CD4-positive, alpha-beta T cell treated with Interleukin-6 for 4 hours (primary cell): ENCODE measurements around the gene LECT2.

Experiments
- DNase-seq: peaks from one replicate; pipeline ENCODE4 v3.0.0-alpha.2; 2020; ENCODE audit warnings: mixed read lengths

LECT2 gene

DNA sequence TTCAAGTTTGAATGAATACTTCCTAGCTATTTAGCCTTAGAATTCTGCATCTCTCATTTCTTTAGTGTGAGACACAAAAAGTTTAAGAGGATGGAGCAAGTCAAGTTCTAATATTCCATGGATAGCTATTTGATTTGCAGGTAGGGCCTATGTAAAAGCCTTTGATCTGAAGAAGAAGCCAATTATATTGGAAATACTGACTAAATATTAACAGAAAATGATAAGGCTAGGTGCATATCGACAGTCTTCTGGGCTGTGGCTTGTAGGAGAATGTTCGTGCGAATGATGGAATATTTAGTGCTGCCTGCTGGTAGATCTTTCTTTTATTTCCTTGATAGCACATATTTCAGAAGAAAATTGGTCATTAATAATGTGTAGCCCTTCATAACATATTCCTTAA lies at the start of gene LECT2:
Gene LECT2, minus strand, starts transcription at position 85 of the 400 bp plus-strand sequence. CDS start 150 bp downstream, outside the sequence.
- no peak for DNase-seq

DNA sequence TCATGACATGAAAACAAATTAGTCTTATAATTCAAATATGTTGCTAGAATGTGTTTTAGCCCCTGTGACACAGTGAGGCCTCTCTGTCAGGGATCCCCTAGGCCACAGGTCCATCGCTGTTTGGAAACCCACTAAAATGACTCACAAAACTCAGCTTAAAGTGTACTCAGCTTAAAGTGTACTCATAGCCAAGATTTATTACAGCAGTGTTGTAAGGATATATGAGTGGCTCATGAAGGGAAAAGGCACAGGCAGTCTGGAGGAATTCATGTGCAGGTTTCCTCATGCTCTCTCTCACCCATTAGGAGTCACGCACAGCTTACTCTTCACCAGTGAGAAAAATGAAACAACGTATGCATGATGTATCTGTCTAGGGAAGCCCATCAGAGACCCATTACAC lies 49.7 kb upstream of the LECT2 start:
- DNase-seq: no peak

DNA sequence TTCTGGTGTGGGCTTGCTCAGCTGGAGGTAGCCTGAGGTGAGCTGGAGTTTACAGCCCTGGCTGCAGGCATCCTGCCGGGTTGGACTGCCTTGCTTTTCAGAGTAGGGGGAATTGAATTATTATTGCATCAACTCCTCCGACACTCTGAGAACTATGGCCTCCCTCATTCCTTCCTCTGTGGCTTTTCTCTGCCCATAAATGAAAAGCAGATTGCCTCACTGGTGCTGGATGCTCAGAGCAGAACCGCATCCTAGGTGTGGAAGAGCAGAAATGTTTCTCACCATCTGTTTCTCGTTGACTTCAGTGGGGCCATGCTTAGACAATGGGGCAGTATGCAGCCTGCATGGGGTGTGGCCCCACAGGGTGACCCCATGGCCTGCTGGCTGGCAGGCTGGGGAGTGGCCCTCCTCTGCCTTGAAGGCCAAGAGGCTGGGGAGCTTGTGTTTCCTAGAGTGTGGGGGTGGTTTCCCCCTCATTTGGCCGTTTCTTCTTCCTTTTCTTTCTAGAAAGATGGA lies 46.7 kb upstream of the LECT2 start:
- no peak for DNase-seq

DNA sequence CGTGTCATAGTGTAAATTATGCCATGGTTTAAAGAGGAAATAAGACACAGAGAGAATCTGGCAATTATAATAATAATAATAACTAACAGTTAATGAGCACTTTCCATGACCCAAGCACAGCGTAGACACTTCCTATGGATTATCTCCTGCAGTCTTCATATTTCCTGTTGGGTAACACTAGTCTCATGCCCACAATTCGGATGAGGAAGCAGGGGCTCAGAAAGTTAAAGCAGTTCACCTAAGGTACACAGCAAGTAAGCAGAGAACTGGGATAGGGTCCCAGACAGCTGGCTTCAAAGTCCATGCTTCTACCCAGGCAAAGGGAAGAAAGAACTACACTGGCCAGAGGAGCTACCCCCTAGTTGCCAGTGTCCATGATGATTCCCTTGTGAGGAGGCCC lies 46.1 kb upstream of the LECT2 start:
- no peak for DNase-seq

DNA sequence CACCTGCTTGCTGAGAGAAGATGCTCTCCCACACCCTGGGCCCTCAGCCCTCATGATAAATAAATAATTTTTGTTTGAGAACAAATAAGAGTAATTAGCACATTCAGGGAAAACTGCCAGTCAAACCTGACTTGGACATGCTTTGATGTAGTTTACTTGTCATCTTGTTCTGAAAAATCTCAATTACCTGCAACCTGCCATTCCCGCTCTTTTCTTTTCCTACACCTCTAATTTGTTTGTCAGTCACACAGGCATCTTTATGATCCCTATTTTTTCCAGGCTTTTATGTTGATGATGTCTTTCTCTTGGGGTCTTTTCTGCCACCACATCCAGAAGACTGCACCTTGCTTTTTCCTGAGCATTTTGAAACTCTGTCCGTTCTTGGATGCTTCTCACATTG lies 45.4 kb upstream of the LECT2 start:
- DNase-seq: no peak

DNA sequence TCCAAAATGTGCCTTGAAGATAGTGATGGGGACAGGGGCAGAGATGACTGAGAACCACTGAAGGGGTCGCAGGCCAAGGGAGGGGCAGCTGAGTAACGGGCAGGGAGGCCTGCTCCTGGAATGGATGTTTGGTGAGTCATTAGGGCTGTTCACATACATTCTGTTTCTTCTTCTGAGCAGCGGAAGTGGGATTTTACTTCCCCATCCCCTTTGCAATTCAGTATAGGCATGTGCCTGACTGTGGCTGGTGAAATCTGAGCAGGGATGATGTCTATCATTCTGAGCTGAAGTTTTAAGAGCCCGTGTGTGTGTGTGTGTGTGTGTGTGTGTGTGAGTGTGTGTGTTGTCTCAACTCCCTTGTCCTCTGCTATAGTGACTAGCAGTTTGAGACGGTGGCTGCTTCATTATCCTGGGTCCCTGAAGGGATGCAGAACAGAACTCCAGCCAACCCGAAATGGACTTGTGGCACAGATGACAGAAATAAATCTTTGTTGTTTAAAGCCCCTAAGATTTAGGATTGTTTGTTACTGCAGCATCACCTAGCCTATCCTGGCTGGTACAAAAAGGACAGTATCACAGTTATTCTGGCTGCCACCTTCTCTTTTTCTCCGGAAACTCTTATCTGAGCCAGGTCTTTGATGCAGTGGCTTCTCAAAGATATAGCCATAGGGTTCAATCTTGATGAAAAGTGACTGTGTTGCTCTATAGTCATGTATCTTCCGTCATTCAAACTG lies 44.8 kb upstream of the LECT2 start:
- DNase-seq: no peak

DNA sequence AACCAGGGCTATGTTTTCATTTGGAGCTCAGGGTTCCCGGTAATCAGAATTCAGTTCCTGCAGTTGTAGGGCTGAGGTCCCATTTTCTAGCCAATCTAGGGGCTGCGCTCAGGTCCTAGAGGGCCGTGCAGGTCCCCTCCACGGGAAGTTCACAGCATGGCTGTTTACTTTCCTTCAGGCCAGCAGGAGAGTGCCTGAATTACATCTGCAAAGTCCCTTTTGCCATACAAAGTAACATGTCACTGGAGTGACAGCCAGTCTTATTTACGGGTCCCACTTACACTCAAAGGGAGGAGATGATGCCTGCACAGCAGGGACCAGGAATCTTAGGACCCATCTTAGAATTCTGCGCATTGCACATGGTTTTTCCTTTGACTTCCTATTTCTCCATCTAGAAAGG lies 44.1 kb upstream of the LECT2 start:
- DNase-seq: no peak

DNA sequence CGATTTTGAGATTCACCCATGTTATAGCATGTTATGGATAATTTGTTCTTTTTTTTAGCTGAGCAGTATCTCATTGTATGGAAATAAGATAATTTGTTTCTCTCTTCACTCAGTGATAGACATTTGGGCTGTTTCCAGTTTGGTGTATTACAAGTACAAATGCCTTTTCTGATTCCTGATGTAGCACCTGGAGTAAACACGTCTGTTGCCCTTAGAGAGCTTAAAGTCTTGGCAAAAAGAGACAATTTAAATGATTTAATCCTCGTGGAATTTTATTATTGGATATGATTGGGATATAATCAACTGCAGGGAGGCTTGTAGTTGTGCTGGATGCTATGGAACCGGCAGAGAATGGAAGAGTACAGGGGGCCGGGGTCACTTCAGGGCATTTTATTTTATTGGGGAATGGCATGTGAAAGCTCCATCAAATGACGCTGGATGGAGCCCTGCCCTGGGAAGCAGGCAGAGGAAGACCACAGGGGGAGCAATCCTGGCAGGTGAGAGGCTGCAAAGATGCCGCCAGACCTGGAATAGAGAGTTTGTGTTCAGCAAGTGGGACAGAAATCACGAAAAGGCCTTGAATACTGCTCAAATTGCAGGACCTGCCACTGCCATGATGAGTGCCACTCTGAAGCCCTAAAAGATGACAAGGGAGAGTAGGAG lies 43.0 kb upstream of the LECT2 start:
- no peak for DNase-seq

DNA sequence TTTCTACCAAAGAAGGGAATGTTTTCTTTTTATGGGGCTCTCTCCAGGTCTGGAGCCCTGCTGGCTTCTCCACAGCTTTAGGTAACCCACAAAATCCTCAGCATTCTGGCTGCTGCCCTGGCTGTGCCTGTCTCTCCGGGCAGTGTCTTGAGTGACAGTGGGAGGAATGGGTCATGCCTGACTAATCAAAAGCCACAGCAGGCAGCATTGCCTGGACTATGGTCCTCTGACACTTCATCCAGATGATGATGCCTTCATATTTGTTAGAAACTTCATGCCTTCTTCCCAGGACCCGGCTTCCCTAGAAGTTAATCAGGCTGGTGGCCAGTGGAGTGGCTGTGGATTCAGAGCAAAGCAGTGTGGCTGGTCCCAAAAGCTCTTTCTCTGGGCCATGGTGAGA lies 41.8 kb upstream of the LECT2 start:
- DNase-seq: no peak

DNA sequence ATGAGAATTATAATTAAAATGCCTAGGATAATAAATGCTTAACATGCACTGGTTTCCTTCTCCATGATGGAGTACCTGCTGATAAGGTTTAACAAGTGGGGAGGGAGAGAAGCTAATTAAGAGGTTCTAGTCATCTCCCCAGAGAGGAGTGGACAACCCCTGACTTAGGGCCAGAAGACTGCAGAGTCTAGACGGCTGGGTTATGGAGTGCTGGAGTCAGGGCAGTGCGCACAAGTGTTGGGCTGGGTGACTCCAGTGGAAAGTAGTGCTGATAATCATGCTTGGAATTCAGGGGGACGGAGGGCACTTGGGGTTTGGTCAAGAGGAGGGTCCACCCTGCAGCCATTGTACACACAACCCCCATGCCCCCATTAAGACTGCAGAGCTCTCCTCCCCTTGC lies 41.2 kb upstream of the LECT2 start:
- no peak for DNase-seq

DNA sequence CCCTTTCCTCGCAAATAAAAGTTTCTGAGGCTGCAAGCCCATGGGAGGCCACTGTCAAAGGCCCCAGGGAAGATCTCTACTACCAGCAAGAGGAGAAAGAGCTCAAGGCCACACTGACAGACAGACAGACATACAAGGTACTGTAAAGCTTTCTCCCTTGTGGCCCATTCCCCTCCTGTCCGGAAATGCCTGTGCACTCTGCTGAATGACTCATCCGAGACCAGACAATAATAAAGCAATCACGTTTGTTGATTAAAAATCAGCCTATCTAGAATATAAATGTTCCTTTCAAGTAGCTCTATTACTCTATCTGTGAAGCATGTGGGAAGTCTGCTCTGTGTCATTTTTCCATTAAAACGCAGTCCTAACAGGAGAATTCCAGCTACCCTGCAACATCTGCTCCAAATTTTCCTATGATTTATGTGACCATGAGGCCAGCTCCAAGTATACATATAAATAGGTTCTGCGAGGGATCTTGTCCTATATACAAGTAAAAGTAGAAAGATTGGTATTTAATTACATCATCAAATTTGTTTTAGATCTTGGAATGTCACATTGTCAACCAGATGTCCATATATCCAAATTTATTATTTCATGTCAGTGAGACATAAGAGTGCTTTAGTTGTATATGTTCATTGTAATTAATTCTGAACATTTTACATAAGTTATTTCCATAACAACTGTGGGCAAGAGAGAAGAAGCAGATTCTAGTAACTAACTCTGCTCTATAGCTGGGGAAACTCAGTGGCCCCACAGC lies 39.3 kb upstream of the LECT2 start:
- DNase-seq: no peak

DNA sequence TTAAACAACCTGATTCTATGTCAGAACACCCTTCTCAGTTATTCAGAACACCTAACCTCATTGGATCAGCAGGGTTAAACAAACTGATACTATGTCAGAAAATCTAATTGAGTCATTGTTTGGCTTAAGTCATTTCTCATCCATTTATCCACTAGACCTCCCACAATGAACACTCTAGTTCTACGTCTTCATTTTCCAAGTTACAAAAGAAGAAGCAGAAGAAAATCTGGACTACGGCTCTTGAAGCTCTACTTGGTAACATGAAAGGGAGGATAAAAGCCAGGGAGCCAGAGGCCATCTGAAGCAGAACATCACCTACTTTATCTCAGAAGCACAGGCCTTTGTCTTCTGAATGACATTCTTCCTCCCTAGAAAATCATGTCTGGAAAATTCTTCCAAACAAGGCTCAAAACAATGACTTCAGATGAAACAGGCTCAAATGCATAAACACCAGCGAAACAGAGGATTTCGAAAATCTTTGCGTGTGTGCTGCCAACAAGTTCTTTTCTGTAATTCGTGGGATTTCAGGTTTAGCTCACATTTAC lies 38.6 kb upstream of the LECT2 start:
- DNase-seq: no peak

DNA sequence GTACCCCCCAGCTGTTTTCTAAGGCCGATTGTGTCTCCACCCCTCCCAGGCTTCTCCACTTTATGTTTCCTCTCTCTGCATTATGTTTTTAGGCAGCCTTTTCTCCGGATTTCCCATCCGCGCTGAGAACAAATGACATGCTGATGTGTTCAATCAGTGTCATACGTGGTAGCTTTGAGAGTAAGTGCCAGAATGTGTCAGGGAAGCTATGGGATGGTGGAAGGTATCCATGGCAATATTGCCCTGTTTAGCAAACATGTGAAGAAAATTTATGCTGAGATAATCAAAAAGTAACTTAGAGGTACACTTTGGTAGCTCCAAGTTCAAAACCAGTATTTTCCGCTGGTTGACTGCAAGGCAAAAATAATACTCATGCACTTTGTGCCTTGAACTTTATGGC lies 36.6 kb upstream of the LECT2 start:
- no peak for DNase-seq

DNA sequence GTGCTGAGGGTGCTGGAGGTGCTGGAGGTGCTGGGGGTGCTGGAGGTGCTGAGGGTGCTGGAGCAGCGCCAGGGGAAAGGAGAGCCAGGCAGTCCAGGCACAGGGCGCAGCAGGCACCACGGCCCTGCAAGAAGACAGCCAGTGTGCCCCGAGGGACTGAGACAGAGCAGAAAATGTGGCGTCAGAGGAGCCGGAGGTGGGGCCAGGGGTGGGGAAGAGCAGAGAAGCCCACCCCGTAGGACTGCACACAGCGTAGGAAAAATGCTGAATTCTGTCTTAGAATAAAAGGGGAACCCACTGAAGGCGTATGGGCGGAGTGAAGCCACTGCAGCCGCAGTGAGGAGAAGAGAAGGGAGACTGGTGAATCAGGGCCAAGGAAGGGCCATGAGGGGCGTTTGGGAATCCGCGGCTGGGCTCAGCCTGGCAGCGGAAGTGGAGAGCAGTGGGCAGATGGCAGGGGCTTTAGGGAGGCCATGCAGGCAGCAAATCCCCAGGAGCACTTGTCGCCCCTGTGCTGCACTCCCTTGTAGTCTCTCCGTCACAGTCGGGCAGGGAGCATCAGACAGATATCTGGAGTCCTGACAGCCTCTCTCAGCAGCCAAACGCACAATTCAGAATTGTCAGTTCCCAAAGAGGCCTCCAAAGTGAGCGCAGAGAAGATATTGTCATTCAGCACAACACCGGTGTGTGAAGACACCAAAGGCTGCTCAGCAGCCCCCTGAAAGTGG lies 35.9 kb upstream of the LECT2 start:
- DNase-seq: no peak

DNA sequence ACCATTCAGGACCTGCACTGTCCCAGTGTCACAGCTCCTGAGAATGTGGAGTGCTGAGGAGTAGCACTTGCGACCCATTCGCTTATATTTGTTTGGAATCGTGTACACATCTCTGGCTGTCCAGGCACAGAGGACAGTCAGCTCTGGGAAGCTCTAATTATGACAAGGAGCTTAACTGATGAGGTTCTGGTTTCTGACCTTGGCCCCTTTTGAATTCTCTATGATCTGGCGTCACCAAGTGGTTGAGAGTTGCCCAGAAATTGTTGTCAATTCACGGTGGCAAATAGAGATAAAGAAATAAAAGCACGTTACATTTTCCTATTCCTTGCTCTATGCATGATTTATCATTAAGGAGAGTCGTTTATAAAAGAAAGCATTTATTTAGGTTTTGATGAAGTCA lies 34.9 kb upstream of the LECT2 start:
- no peak for DNase-seq

DNA sequence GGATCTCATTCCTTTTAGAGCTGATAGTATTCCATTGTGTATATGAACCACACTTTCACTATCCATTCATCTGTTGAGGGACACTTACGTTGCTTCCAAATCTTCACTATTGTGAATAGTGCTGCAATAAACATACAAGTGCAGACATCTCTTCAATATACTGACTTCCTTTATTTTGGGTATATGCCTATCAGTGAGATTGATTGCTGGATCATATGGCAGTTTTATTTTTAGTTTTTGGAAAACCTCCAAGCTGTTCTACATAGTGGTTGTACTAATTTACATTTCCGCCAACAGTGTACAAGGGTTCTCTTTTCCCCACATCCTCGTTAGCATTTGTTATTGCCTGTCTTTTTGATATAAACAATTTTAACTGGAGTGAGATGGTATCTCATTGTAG lies 33.8 kb upstream of the LECT2 start:
- no peak for DNase-seq

DNA sequence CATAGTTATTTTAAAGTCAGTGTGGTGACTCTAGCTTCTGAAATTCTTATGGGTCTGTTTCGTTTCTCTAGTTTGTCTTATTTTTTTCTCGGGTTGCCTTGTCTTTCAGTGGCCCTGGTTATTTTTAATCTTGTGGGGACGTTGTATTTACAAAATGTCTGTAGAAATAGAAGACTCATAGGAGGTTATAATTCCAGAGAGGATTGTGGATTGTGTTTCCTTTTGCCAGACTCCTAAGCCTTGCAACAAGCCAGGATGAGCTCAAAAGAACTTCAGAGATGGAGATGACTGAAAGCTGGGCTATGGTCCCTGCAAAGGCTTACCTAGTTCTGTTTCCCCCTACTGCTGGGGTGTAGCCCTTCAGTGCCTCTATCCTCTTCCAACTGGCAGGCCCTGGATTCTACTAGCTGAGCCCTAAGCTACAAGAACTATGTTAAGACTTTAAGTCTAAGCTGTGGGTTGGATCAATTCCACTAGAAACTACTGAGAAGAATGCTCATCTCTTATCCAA lies 32.2 kb upstream of the LECT2 start:
- DNase-seq: no peak

DNA sequence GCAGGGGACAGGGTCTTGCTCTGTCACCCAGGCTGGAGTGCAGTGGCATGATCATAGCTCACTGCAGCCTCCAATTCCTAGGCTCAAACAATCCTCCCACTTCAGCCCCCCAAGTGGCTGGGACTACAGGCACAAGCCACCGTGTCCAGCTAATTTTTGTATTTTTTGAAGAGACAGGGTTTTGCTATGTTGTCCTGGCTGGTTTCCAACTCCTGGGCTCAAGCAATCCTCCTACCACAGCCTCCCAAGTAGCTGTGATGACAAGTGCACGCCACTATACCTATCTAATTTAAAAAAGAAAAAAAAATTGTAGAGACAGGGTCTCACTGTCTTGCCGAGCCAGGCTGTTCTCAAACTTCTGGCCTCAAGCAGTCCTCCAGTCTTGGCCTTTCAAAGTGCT lies 31.6 kb upstream of the LECT2 start:
- no peak for DNase-seq

DNA sequence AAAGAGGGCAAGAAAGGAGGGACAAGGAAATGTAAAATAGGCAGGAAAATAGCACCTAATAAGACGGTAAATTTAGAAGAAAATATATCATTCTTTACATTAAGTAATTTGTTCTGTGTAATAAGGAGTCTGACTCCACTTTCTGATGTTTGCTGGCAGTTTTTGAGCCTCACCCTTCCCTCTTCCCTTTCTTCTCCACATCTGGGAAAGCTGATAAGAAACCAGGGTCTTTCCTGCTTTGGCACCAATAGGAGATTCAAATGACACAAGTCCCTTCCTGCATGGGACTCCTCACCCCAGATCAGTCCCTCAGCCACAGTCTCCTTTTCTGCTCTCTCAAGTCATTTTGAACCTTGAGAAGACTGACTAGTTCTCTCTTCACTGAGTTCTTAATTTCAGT lies 31.2 kb upstream of the LECT2 start:
- no peak for DNase-seq

DNA sequence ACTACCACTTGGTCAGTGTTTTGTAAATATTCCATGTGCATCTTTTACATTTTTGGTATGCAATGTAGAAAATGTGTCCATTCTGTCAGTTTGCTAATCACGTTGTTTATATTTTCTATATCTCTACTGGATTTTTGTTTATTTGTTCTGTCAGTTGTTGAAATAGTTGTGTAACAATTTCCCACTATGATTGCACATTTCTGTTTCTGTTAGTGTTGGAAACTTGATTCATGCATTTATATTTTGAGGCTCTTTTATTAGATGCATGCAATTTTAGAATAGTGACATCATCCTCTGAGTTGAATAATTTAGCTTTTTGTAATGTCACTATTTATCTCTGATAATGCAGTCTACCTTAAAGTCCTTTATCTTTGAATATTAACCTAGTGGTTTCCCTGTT lies 25.8 kb upstream of the LECT2 start:
- no peak for DNase-seq

DNA sequence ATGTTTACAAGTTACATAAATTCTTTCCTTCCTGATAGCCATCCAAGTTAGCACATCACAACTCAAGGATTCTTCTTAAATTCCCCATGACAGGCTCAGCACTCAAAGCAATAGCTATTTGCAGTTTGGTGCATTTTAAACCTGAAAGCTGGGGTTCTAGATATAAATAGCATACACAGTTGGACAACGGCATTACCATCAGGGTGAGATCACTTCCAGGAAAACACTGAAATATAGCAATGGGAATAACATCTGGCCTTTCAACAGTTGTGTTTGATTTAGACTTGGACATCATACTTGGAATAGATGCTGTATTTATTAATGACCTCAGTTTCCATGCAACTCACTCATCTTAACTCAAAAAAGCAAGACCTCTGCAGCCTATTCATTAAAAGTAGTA lies 24.7 kb upstream of the LECT2 start:
- DNase-seq: no peak

DNA sequence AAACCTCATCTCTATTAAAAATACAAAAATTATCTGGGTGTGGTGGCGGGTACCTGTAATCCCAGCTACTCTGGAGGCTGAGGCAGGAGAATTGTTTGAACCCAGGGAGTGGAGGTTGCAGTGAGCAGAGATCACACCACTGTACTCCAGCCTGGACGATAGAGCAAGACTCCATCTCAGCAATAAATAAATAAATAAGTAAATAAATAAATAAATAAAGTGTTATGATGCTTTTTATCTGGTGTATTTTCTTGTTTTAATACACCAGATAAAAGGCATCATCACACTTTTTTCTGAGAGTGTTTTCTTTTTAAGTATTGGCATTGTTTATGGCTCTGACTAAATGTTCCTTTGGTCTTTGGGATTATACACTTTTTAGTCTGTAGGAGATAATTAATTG lies 24.2 kb upstream of the LECT2 start:
- DNase-seq: no peak

DNA sequence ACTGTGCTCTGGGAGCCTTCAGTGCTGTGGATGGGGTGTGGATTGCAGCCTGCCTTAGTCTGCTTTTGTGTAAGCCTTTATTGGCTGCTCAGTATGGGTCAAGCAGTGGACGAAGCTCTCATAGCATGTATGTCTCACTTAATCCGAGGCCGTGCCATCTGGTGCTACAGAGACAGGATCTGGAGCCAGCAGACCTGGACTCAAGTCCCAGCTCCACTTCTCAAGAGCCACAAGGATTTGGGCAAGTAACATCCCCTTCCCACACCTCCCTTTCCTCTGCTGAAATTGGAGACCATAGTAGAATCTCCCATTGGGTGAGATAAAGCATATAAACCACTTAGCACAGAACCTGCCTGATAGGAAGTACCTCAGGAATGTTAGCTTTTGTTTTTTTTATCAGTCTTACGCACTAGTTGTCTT lies 23.4 kb upstream of the LECT2 start:
- DNase-seq: no peak
